Trophoblast cell (in vitro differentiated cells and primary cell): Measurements from ENCODE around the gene SORCS3.

Experiments
- DNase-seq, 2 donors: peaks; one replicate each; pipeline ENCODE4 v3.0.0-alpha.2; 2016
- H2AFZ ChIP-seq: 2 replicates; pipeline ENCODE4 v1.6.1; 2013; ENCODE audit warnings: low read length, moderate library complexity, mild to moderate bottlenecking; ENCODE audit not compliant: insufficient read depth, poor library complexity
- H2AK5ac ChIP-seq: 2 replicates; pipeline ENCODE4 v1.6.1; 2013; ENCODE audit warnings: mild to moderate bottlenecking, low read length
- H2BK120ac ChIP-seq: 2 replicates; pipeline ENCODE4 v1.6.1; 2013; ENCODE audit warnings: low read length, mild to moderate bottlenecking, moderate library complexity; ENCODE audit not compliant: insufficient read depth, poor library complexity
- H2BK12ac ChIP-seq: 2 replicates; pipeline ENCODE4 v1.6.1; 2013; ENCODE audit warnings: mild to moderate bottlenecking, low read length, moderate library complexity
- H2BK5ac ChIP-seq: 2 replicates; pipeline ENCODE4 v1.6.1; 2013; ENCODE audit warnings: low read length, low read depth, moderate library complexity, mild to moderate bottlenecking; ENCODE audit not compliant: poor library complexity
- H3K14ac ChIP-seq: 2 replicates; pipeline ENCODE4 v1.6.1; 2013; ENCODE audit warnings: mild to moderate bottlenecking, low read length
- H3K18ac ChIP-seq: 2 replicates; pipeline ENCODE4 v1.6.1; 2013; ENCODE audit warnings: mild to moderate bottlenecking, low read length
- H3K23ac ChIP-seq: 2 replicates; pipeline ENCODE4 v1.6.1; 2013; ENCODE audit warnings: low read length
- H3K27ac ChIP-seq: 2 replicates; pipeline ENCODE4 v1.5.1; 2013; ENCODE audit warnings: low read depth, mild to moderate bottlenecking, inconsistent platforms, low read length, moderate library complexity
- H3K27me3 ChIP-seq: 2 replicates; pipeline ENCODE4 v1.6.1; 2013; ENCODE audit warnings: inconsistent platforms, mild to moderate bottlenecking, low read length, moderate library complexity; ENCODE audit not compliant: insufficient read depth
- H3K36me3 ChIP-seq, 2 experiments: 1 replicate in 1 of 2; 2 replicates in 1 of 2; pipeline ENCODE4 v1.6.1; 2013; ENCODE audit warnings: low read length in 2 of 2, mild to moderate bottlenecking in 2 of 2, moderate library complexity in 1 of 2; ENCODE audit not compliant: insufficient read depth in 2 of 2, control insufficient read depth in 1 of 2
- H3K4ac ChIP-seq: 2 replicates; pipeline ENCODE4 v1.6.1; 2013; ENCODE audit warnings: low read depth, mild to moderate bottlenecking, low read length, moderate library complexity
- H3K4me1 ChIP-seq, 2 experiments: 1 replicate in 1 of 2; 2 replicates in 1 of 2; pipeline ENCODE4 v1.6.1; 2013; ENCODE audit warnings: low read length in 2 of 2, mild to moderate bottlenecking in 2 of 2, moderate library complexity in 1 of 2; ENCODE audit not compliant: insufficient read depth in 2 of 2, control insufficient read depth in 1 of 2
- H3K4me2 ChIP-seq: 2 replicates; pipeline ENCODE4 v1.6.1; 2013; ENCODE audit warnings: inconsistent platforms, mild to moderate bottlenecking, low read length, moderate library complexity
- H3K4me3 ChIP-seq: 2 replicates; pipeline ENCODE4 v1.5.1; 2013; ENCODE audit warnings: mild to moderate bottlenecking, low read depth, low read length, inconsistent platforms
- H3K79me1 ChIP-seq: one replicate; pipeline ENCODE4 v1.6.1; 2013; ENCODE audit warnings: low read length
- H3K79me2 ChIP-seq: 2 replicates; pipeline ENCODE4 v1.6.1; 2013; ENCODE audit warnings: low read length, mild to moderate bottlenecking; ENCODE audit not compliant: control insufficient read depth, insufficient read depth, poor library complexity
- H3K9ac ChIP-seq: 2 replicates; pipeline ENCODE4 v1.6.1; 2013; ENCODE audit warnings: mild to moderate bottlenecking, low read length
- H3K9me3 ChIP-seq: 2 replicates; pipeline ENCODE4 v1.6.1; 2013; ENCODE audit warnings: low read depth, mild to moderate bottlenecking, control low read depth, inconsistent platforms, low read length; ENCODE audit not compliant: insufficient read depth
- H4K12ac ChIP-seq: 2 replicates; pipeline ENCODE4 v1.6.1; 2013; ENCODE audit warnings: low read depth, mild to moderate bottlenecking, low read length, moderate library complexity
- H4K8ac ChIP-seq: 2 replicates; pipeline ENCODE4 v1.6.1; 2013; ENCODE audit warnings: low read depth, mild to moderate bottlenecking, low read length, moderate library complexity
- H4K91ac ChIP-seq: one replicate; pipeline ENCODE4 v1.6.1; 2013; ENCODE audit warnings: low read depth, mild to moderate bottlenecking, low read length, moderate library complexity
- WGBS: extraction: QIAGEN DNeasy Blood & Tissue Kit; methylation state at CpG from one replicate; pipeline ENCODE4 v1.1.7; 2013; ENCODE audit warnings: missing lambda C conversion rate; ENCODE audit not compliant: insufficient read length, insufficient coverage; ENCODE audit errors: extremely low coverage; 5-methylcytosine and 5-hydroxymethylcytosine counted together

Gene SORCS3

GRCh38 chr10:104750291-104750690 lies 109.2 kb downstream of the SORCS3 start:
- Histone ChIP-seq H3K4me2 (no peak overlapping the region), H4K8ac (no peak overlapping the region), H3K79me2 (no peaks in the 10 kb centered on the region), H3K27ac (no peak overlapping the region), H3K4me1 (no peaks in the 10 kb centered on the region), H2BK120ac (no peak overlapping the region), H3K4me3 (no peak overlapping the region), H3K36me3 (no peaks in the 10 kb centered on the region), H2AK5ac (no peak overlapping the region), H2BK5ac (no peak overlapping the region), H3K14ac (no peak overlapping the region), H2AFZ (no peak overlapping the region), H3K27me3 (no peaks in the 10 kb centered on the region), H4K12ac (no peak overlapping the region), H3K4ac (no peak overlapping the region), H2BK12ac (no peak overlapping the region), H3K9me3 (no peaks in the 10 kb centered on the region), H3K23ac (no peak overlapping the region), H3K79me1 (no peaks in the 10 kb centered on the region), H3K9ac (no peak overlapping the region), H3K18ac (no peak overlapping the region), H4K91ac (no peak overlapping the region)
- no peak for DNase-seq
- no CpG with 5 or more reads among the region's 2 CpGs for WGBS

- Histone ChIP-seq H3K36me3 (no peaks in the 10 kb centered on the region), H3K4me3 (no peak overlapping the region), H3K4me1 (no peaks in the 10 kb centered on the region), H2AFZ (no peak overlapping the region), H3K27me3 (no peaks in the 10 kb centered on the region), H3K79me1 (no peaks in the 10 kb centered on the region), H2BK120ac (no peak overlapping the region), H4K12ac (no peak overlapping the region), H3K9ac (no peak overlapping the region), H2BK5ac (no peak overlapping the region), H3K27ac (no peak overlapping the region), H3K4ac (no peak overlapping the region), H2AK5ac (no peak overlapping the region), H3K18ac (no peak overlapping the region), H4K8ac (no peak overlapping the region), H3K9me3 (no peaks in the 10 kb centered on the region), H3K79me2 (no peaks in the 10 kb centered on the region), H3K4me2 (no peak overlapping the region), H2BK12ac (no peak overlapping the region), H3K14ac (no peak overlapping the region), H4K91ac (no peak overlapping the region), H3K23ac (no peak overlapping the region)
- DNase-seq, result no peak
- no CpG with 5 or more reads among the region's 4 CpGs for WGBS
Observed at GRCh38 chr10:104762793-104763192, 121.7 kb downstream of the SORCS3 start.

- no peak for DNase-seq
- no peak overlapping the region for H2BK120ac ChIP-seq
- H4K91ac ChIP-seq, result no peak overlapping the region
- H4K8ac ChIP-seq, result no peak overlapping the region
- no peaks in the 10 kb centered on the region for H3K36me3 ChIP-seq
- no peak overlapping the region for H2BK5ac ChIP-seq
- H3K4ac ChIP-seq, result no peak overlapping the region
- H3K14ac ChIP-seq, result no peak overlapping the region
- no peak overlapping the region for H3K4me2 ChIP-seq
- no peaks in the 10 kb centered on the region for H3K79me2 ChIP-seq
- H3K9ac ChIP-seq, result no peak overlapping the region
- WGBS, result no CpG with 5 or more reads among the region's 2 CpGs
- H3K18ac ChIP-seq, result no peak overlapping the region
- H4K12ac ChIP-seq, result no peak overlapping the region
- no peak overlapping the region for H3K27ac ChIP-seq
- no peaks in the 10 kb centered on the region for H3K9me3 ChIP-seq
- no peak overlapping the region for H2AFZ ChIP-seq
- no peak overlapping the region for H2AK5ac ChIP-seq
- no peaks in the 10 kb centered on the region for H3K27me3 ChIP-seq
- H3K4me3 ChIP-seq, result no peak overlapping the region
- H3K79me1 ChIP-seq, result no peaks in the 10 kb centered on the region
- H3K4me1 ChIP-seq, result no peaks in the 10 kb centered on the region
- H3K23ac ChIP-seq, result no peak overlapping the region
- no peak overlapping the region for H2BK12ac ChIP-seq
Observed at GRCh38 chr10:104766341-104766740, 125.3 kb downstream of the SORCS3 start.

GRCh38 chr10:104767282-104767681 lies 126.2 kb downstream of the SORCS3 start:
- Histone ChIP-seq H3K4me1 (no peaks in the 10 kb centered on the region), H2BK5ac (no peak overlapping the region), H3K18ac (no peak overlapping the region), H3K14ac (no peak overlapping the region), H2AFZ (no peak overlapping the region), H2BK12ac (no peak overlapping the region), H4K8ac (no peak overlapping the region), H4K91ac (no peak overlapping the region), H3K4me2 (no peak overlapping the region), H3K9me3 (no peaks in the 10 kb centered on the region), H3K9ac (no peak overlapping the region), H2BK120ac (no peak overlapping the region), H2AK5ac (no peak overlapping the region), H3K79me1 (no peaks in the 10 kb centered on the region), H3K4me3 (no peak overlapping the region), H4K12ac (no peak overlapping the region), H3K23ac (no peak overlapping the region), H3K27ac (no peak overlapping the region), H3K79me2 (no peaks in the 10 kb centered on the region), H3K27me3 (no peaks in the 10 kb centered on the region), H3K36me3 (no peaks in the 10 kb centered on the region), H3K4ac (no peak overlapping the region)
- DNase-seq, result no peak
- 100% methylated on average over 1 of the region's 2 CpGs for WGBS
